ENCODE results near the gene KCNJ18.
"Not testable (repeated sequence)": the region's sequence is repeated elsewhere in the genome, so short reads cannot be mapped to it uniquely, and the experiment has no call there.

DNA sequence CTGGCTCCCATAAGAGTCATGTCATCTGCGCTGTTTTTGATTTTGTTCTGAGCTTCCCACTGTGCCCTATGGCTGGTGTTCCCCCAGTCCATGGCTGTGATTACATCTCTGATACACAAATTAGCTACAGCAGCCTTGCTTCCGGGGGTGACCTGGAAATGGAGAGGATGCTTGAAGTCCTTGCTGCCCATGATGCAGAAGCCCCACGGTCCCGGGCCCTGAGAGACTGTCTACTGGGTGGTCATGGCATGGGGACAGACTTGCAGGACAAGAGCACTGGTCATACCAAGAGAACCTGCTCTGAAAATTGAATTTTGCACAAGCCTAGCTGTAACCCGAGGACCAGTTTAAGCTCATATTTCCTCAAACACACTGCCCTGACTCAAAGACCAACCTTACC lies 38.8 kb downstream of the KCNJ18 start:
- TF ChIP-seq, protein P1, sequence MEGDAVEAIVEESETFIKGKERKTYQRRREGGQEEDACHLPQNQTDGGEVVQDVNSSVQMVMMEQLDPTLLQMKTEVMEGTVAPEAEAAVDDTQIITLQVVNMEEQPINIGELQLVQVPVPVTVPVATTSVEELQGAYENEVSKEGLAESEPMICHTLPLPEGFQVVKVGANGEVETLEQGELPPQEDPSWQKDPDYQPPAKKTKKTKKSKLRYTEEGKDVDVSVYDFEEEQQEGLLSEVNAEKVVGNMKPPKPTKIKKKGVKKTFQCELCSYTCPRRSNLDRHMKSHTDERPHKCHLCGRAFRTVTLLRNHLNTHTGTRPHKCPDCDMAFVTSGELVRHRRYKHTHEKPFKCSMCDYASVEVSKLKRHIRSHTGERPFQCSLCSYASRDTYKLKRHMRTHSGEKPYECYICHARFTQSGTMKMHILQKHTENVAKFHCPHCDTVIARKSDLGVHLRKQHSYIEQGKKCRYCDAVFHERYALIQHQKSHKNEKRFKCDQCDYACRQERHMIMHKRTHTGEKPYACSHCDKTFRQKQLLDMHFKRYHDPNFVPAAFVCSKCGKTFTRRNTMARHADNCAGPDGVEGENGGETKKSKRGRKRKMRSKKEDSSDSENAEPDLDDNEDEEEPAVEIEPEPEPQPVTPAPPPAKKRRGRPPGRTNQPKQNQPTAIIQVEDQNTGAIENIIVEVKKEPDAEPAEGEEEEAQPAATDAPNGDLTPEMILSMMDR (IDR thresholded peaks at IDR 0.05), result not testable (repeated sequence)
- TF ChIP-seq POLR2A (IDR thresholded peaks at IDR 0.05), result not testable (repeated sequence)

Measured in right lobe of liver (tissue), 4 donors.